ENCODE results near the gene GTF3C1.
"Not testable (repeated sequence)": the region's sequence is repeated elsewhere in the genome, so short reads cannot be mapped to it uniquely, and the experiment has no call there.

GTF3C1 gene

GRCh38 chr16:27576729-27577128, 27.0 kb upstream of the GTF3C1 start:
- DNase-seq (ENCODE audit: low spot score in 2 of 2) (no peak), ATAC-seq (ENCODE audit: low read depth) (no peak)
- Mint-ChIP-seq H3K4me1 (no peaks in the 10 kb centered on the region), H3K36me3 (peaks cover 21% of the 10 kb centered on the region), H3K4me3 (no peak overlapping the region), H3K9me3 (no peaks in the 10 kb centered on the region), H3K27me3 (no peaks in the 10 kb centered on the region), H3K27ac (no peak overlapping the region)

GRCh38 chr16:27572711-27573110, 23.0 kb upstream of the GTF3C1 start:
- H3K27me3 Mint-ChIP-seq: no peaks in the 10 kb centered on the region
- no peak for DNase-seq (ENCODE audit: low spot score in 2 of 2)

GRCh38 chr16:27571433-27572326, 22.0 kb upstream of the GTF3C1 start:
- H3K27me3 Mint-ChIP-seq: no peaks in the 10 kb centered on the region
- H3K36me3 Mint-ChIP-seq: peaks cover 4% of the 10 kb centered on the region
- no peak for DNase-seq (ENCODE audit: low spot score in 2 of 2)
- H3K9me3 Mint-ChIP-seq: no peaks in the 10 kb centered on the region
- no peak overlapping the region for H3K4me3 Mint-ChIP-seq
- H3K4me1 Mint-ChIP-seq: no peaks in the 10 kb centered on the region
- no peak for ATAC-seq (ENCODE audit: low read depth)
- no peak overlapping the region for H3K27ac Mint-ChIP-seq

More at GRCh38 chr16:27572711-27573110, 23.0 kb upstream of the GTF3C1 start:
- no peak overlapping the region for H3K27ac Mint-ChIP-seq
- H3K4me1 Mint-ChIP-seq: no peaks in the 10 kb centered on the region
- no peaks in the 10 kb centered on the region for H3K9me3 Mint-ChIP-seq
- no peak for ATAC-seq (ENCODE audit: low read depth)
- H3K36me3 Mint-ChIP-seq: peaks cover 5% of the 10 kb centered on the region
- H3K4me3 Mint-ChIP-seq: no peak overlapping the region

GRCh38 chr16:27570986-27571385, 21.3 kb upstream of the GTF3C1 start:
- not testable (repeated sequence) for H3K9me3 Mint-ChIP-seq; DNase-seq (ENCODE audit: low spot score in 2 of 2); ATAC-seq (ENCODE audit: low read depth); H3K4me3 Mint-ChIP-seq; H3K4me1 Mint-ChIP-seq; H3K27me3 Mint-ChIP-seq; H3K36me3 Mint-ChIP-seq; H3K27ac Mint-ChIP-seq

GRCh38 chr16:27568077-27568476, 18.4 kb upstream of the GTF3C1 start:
- Mint-ChIP-seq H3K27ac (no peak overlapping the region), H3K36me3 (peaks cover 2% of the 10 kb centered on the region), H3K4me3 (no peak overlapping the region), H3K4me1 (peaks cover 5% of the 10 kb centered on the region), H3K27me3 (no peaks in the 10 kb centered on the region), H3K9me3 (no peaks in the 10 kb centered on the region)
- DNase-seq (ENCODE audit: low spot score in 2 of 2) (no peak), ATAC-seq (ENCODE audit: low read depth) (no peak)

- peak; percentile 48 for ATAC-seq (ENCODE audit: low read depth)
- H3K9me3 Mint-ChIP-seq: no peaks in the 10 kb centered on the region
- H3K27ac Mint-ChIP-seq: no peak overlapping the region
- no peak for DNase-seq (ENCODE audit: low spot score in 2 of 2)
- no peaks in the 10 kb centered on the region for H3K27me3 Mint-ChIP-seq
- peaks cover 6% of the 10 kb centered on the region for H3K36me3 Mint-ChIP-seq
- H3K4me3 Mint-ChIP-seq: peak overlapping the region; percentile 25
- H3K4me1 Mint-ChIP-seq: peaks cover 5% of the 10 kb centered on the region
These were observed 16.7 kb upstream of the GTF3C1 start for GRCh38 chr16:27566417-27566816.

- no peaks in the 10 kb centered on the region for H3K27me3 Mint-ChIP-seq
- peaks cover 7% of the 10 kb centered on the region for H3K36me3 Mint-ChIP-seq
- no peaks in the 10 kb centered on the region for H3K9me3 Mint-ChIP-seq
- peaks cover 9% of the 10 kb centered on the region for H3K4me1 Mint-ChIP-seq
- H3K4me3 Mint-ChIP-seq: no peak overlapping the region
- no peak overlapping the region for H3K27ac Mint-ChIP-seq
- DNase-seq (ENCODE audit: low spot score in 2 of 2) (no peak), ATAC-seq (ENCODE audit: low read depth) (no peak)
These were observed 14.5 kb upstream of the GTF3C1 start for GRCh38 chr16:27564224-27564623.

GRCh38 chr16:27561216-27561615, 11.5 kb upstream of the GTF3C1 start:
- no peaks in the 10 kb centered on the region for H3K27me3 Mint-ChIP-seq
- H3K4me1 Mint-ChIP-seq: peaks cover 5% of the 10 kb centered on the region
- peaks cover 10% of the 10 kb centered on the region for H3K36me3 Mint-ChIP-seq
- H3K4me3 Mint-ChIP-seq: no peak overlapping the region
- no peak overlapping the region for H3K27ac Mint-ChIP-seq
- ATAC-seq (ENCODE audit: low read depth) (no peak), DNase-seq (ENCODE audit: low spot score in 2 of 2) (no peak)
- no peaks in the 10 kb centered on the region for H3K9me3 Mint-ChIP-seq

- ATAC-seq (ENCODE audit: low read depth) (no peak), DNase-seq (ENCODE audit: low spot score in 2 of 2) (no peak)
- Mint-ChIP-seq H3K4me3 (no peak overlapping the region), H3K36me3 (peaks cover 10% of the 10 kb centered on the region), H3K4me1 (peaks cover 4% of the 10 kb centered on the region), H3K27ac (no peak overlapping the region), H3K27me3 (no peaks in the 10 kb centered on the region), H3K9me3 (no peaks in the 10 kb centered on the region)
These were observed 9.2 kb upstream of the GTF3C1 start for GRCh38 chr16:27558932-27559331.

GRCh38 chr16:27558434-27558833, 8.7 kb upstream of the GTF3C1 start:
- peaks cover 10% of the 10 kb centered on the region for H3K36me3 Mint-ChIP-seq
- no peak overlapping the region for H3K4me3 Mint-ChIP-seq
- H3K9me3 Mint-ChIP-seq: no peaks in the 10 kb centered on the region
- H3K27me3 Mint-ChIP-seq: no peaks in the 10 kb centered on the region
- no peak overlapping the region for H3K27ac Mint-ChIP-seq
- peaks cover 4% of the 10 kb centered on the region for H3K4me1 Mint-ChIP-seq
- ATAC-seq (ENCODE audit: low read depth): no peak
- no peak for DNase-seq (ENCODE audit: low spot score in 2 of 2)

- Mint-ChIP-seq H3K9me3 (no peaks in the 10 kb centered on the region), H3K4me1 (peaks cover 4% of the 10 kb centered on the region), H3K4me3 (no peak overlapping the region), H3K27ac (peak overlapping the region; percentile 8), H3K36me3 (peaks cover 4% of the 10 kb centered on the region), H3K27me3 (no peaks in the 10 kb centered on the region)
- DNase-seq (ENCODE audit: low spot score in 2 of 2) (no peak), ATAC-seq (ENCODE audit: low read depth) (no peak)
These were observed 6.8 kb upstream of the GTF3C1 start for GRCh38 chr16:27556471-27556870.

GRCh38 chr16:27551036-27551435, 1.3 kb upstream of the GTF3C1 start:
- no peaks in the 10 kb centered on the region for H3K9me3 Mint-ChIP-seq
- peak overlapping the region; percentile 21 for H3K4me3 Mint-ChIP-seq
- H3K36me3 Mint-ChIP-seq: peaks cover 4% of the 10 kb centered on the region
- peak overlapping the region; percentile 100 for H3K27ac Mint-ChIP-seq
- peaks cover 24% of the 10 kb centered on the region for H3K4me1 Mint-ChIP-seq
- H3K27me3 Mint-ChIP-seq: no peaks in the 10 kb centered on the region
- ATAC-seq (ENCODE audit: low read depth): no peak
- DNase-seq (ENCODE audit: low spot score in 2 of 2): no peak

GRCh38 chr16:27550582-27550920, 838 bp upstream of the GTF3C1 start:
- Mint-ChIP-seq H3K27me3 (no peaks in the 10 kb centered on the region), H3K27ac (peak overlapping the region; percentile 100), H3K36me3 (peaks cover 5% of the 10 kb centered on the region), H3K9me3 (no peaks in the 10 kb centered on the region), H3K4me1 (peaks cover 24% of the 10 kb centered on the region), H3K4me3 (peak overlapping the region; percentile 99)
- ATAC-seq (ENCODE audit: low read depth) (no peak), DNase-seq (ENCODE audit: low spot score in 2 of 2) (no peak)

GRCh38 chr16:27549464-27549745, 308 bp downstream of the GTF3C1 start:
- Mint-ChIP-seq H3K36me3 (peaks cover 10% of the 10 kb centered on the region), H3K4me3 (peak overlapping the region; percentile 99), H3K4me1 (peaks cover 25% of the 10 kb centered on the region), H3K9me3 (no peaks in the 10 kb centered on the region), H3K27me3 (no peaks in the 10 kb centered on the region), H3K27ac (peak overlapping the region; percentile 100)
- ATAC-seq (ENCODE audit: low read depth) (peak; percentile 19), DNase-seq (ENCODE audit: low spot score in 2 of 2) (no peak)

- Mint-ChIP-seq H3K27me3 (no peaks in the 10 kb centered on the region), H3K36me3 (peaks cover 20% of the 10 kb centered on the region), H3K27ac (no peak overlapping the region), H3K9me3 (no peaks in the 10 kb centered on the region), H3K4me3 (no peak overlapping the region), H3K4me1 (peaks cover 28% of the 10 kb centered on the region)
- ATAC-seq (ENCODE audit: low read depth) (no peak), DNase-seq (ENCODE audit: low spot score in 2 of 2) (no peak)
These were observed 1.9 kb downstream of the GTF3C1 start for GRCh38 chr16:27547851-27548250.
